Measurements from ENCODE around the gene HSPA1A.

GRCh38 chr6:31794294-31794865 lies 21.0 kb upstream of the HSPA1A start:
- TF ChIP-seq CTCF (IDR thresholded peaks at IDR 0.05) (no peak), JUN (CRISPR knock-in tag; IDR thresholded peaks at IDR 0.05) (no peak), CREM (CRISPR knock-in tag; IDR thresholded peaks at IDR 0.05) (no peak), ZNF512 (CRISPR knock-in tag; IDR thresholded peaks at IDR 0.05; ENCODE audit: borderline replicate concordance) (no peak), TCF7 (CRISPR knock-in tag; IDR thresholded peaks at IDR 0.05; ENCODE audit: low read depth) (no peak), ELF4 (CRISPR knock-in tag; IDR thresholded peaks at IDR 0.05; ENCODE audit: low read depth) (no peak)

Measured in WTC11 (cell line).